Stimulated activated CD4-positive, alpha-beta T cell treated with anti-CD3 and anti-CD28 coated beads, TNF-alpha, amount 100 ng/mL, for 48 hours (primary cell): ENCODE measurements around the gene POLA1.

ENCODE experiments used
- DNase-seq, 3 donors: peaks; one replicate each; pipeline ENCODE4 v3.0.0-alpha.2; 2020; ENCODE audit warnings: low read depth in 3 of 3

The POLA1 gene

DNA sequence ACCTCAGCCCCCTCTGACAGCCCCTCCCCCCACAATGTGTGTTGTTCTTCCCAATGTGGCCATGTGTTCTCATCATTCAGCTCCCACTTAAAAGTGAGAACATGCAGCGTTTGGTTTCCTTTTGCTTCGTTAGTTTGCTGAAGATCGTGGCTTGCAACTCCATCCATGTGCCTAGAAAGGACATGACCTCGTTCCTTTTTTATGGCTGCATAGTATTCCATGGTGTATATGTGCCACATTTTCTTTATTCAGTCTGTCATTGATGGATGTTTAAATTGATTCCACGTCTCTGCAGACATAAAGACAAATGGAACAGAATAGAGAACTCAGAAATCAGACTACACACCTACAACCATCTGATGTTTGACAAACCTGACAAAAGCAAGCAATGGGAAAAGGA lies 276.1 kb downstream of the POLA1 start:
- DNase-seq = no peak

GRCh38 chrX:24979081-24979480 lies 285.4 kb downstream of the POLA1 start:
- no peak for DNase-seq

- no peak for DNase-seq
Observed at GRCh38 chrX:24981030-24981429, 287.3 kb downstream of the POLA1 start.

- DNase-seq = no peak
Observed at GRCh38 chrX:24982306-24982965, 288.7 kb downstream of the POLA1 start.

- no peak for DNase-seq
Observed at GRCh38 chrX:24983931-24984330, 290.2 kb downstream of the POLA1 start.

- no peak for DNase-seq
Observed at GRCh38 chrX:24985120-24985519, 291.4 kb downstream of the POLA1 start.

- DNase-seq = no peak
Observed at GRCh38 chrX:24987731-24988130, 294.0 kb downstream of the POLA1 start.

DNA sequence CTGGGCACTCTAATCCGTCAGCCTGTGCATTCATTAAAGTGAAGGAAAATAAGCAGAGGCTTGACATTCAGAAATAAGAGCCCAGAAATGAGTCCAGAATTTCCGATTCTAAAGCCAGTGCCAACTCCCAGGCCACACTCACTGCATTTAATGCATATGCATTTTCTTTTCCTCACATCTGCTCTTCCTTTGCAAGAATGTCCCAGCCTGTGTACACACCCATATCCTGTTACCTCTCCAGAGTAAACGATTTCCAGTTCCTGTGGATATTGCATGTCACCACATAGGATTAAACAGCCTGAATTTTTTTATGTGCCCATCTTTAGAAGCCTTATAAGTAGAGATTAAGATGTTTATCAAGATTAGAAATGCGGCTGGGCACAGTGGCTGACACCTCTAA lies 294.6 kb downstream of the POLA1 start:
- no peak for DNase-seq

DNA sequence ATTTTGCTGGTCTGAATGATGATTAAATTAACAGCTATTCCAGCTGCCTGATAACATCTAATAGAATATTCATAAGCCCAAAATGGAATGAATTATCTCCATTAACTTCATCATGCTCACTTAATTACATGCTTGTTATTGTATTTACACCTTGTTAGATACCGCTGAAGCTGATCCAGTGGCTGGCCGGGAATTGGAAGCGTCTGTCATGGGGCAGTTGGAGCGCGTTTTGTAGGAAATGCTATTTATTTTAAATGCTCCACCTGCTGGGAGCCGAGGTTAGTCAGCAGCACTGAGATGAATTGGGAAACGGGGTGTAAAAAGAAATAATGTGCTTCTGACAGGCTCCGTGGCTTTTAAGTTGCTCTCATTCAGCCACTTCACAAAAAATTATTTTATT lies 296.8 kb downstream of the POLA1 start:
- no peak for DNase-seq

- no peak for DNase-seq
Observed at GRCh38 chrX:24993879-24994278, 300.2 kb downstream of the POLA1 start.

GRCh38 chrX:24996096-24996709 lies 302.5 kb downstream of the POLA1 start:
- DNase-seq = no peak

DNA sequence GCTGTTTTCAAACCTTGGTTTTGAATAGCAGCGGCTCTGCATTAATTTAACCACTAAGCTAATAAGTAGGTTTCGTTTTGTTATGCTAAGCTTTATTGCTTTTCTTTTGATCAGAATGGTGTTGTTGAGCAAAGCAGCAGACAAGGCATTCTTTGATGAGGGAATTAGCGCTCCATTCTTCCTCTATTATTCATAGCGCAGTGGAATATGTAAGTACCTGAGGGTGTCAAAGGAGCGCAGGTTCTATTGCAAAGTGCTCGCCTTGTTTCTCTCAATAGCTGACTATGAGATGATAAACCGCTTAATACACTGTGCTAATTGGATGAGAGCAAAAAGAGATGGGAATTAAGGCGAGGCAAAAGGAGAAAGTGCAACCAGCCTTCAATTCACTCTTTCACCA lies 305.8 kb downstream of the POLA1 start:
- DNase-seq = no peak

DNA sequence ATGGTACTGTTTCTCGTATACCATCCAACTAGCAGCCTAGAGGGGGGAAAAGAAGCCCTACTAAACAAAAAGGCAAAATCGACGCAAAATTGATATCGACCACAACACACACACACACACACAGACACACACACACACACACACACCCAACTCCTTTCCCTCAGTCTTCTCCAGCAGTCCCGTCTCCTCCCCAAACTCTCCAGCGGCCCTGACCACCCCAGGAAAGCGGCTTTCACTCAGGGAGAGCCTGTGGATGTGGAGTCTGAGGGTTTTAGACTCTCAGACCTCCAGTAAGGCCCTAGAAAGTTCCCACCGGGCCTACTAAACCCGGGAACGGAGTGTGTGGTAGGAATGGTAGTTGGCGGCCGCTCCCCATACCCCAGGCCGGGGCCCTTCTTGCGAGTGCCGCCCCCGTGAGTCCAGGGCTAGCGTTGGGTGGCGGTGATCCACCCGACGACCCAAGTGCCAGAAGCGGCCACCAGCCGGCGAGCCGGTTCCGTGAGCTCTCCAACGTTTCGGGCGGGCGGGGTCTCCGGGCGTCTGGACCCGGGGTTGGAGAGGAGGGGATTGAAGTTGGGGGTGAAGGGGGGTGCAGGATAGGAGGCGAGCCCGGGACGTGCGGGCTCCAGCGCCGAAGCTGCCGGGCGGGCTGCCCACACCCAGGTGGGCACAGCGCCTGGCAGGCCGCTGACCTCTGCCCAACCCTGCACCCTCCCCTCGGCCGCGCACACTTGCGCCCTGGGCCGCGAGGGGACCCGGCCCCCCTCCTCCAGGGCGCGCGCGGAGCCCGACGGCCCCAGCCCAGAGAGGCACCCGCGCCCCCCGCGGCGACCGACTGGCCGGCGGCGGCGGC lies 308.3 kb downstream of the POLA1 start:
- no peak for DNase-seq

DNA sequence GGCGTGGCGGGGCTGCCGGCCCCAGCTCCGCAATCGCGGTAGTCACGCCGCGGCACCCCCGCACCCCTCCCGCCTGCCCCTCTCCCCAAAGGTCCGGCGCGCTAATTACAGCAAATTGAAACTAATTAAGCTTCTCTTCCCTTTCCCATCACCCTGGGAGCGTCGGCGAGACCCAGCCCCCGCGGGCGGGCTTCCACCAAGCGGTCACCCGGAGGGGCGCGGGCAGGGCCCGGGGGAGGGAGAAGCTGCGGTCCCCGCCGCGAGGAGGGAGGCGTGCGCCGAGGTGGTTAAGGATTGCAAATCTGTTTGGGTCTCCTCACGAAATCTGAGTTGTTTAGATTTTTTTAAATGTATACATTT lies 308.9 kb downstream of the POLA1 start:
- DNase-seq = no peak

GRCh38 chrX:25003066-25003849 lies 309.5 kb downstream of the POLA1 start:
- DNase-seq = no peak

DNA sequence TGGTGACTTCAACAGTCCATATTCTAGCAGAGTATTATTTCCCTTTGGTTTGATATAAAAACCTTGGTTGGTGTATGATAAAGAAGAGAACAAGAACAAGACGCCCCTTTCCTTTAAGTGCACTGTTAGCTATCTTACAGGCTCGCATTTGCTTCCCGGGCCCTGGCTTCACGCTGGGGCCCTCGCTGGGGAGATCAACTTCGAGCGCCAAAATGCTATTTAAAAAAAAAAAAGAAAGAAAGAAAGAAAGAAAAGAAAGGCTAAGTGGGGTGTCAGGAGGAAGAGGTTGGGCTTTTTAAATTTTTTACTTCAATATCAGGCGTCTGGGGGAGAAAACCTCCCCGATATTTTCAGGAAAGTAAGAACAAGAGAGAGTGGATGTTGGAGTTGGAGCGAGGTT lies 310.3 kb downstream of the POLA1 start:
- DNase-seq = no peak

DNA sequence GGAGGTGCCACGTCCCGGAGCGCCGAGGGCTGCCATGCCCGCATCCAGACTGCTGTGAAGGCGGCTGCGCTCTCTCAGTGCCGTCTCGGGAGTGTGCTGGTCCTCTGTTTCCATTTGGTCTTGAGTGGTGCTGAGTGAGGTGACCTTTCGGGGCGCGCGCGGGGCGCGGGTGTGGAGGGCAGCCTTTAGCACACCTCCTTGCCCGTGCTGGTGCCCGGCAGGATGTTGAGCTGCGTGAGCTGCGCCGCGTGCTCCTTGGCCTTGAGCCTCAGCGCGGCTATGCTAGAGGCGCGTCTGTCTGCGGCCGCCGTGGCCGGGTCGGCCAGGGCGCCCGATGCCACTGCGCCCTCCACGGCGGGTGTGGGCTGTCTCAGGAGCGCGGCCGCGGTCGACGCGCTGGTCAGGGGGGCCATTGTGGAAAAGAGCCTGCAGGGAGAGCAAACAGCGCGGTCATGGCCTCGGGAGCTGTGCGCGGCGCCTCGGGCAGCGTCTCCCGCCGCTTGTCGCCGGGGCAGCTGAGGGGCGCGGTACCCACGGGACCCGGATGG lies 310.8 kb downstream of the POLA1 start:
- DNase-seq = no peak

GRCh38 chrX:25005034-25005381 lies 311.3 kb downstream of the POLA1 start:
- no peak for DNase-seq

DNA sequence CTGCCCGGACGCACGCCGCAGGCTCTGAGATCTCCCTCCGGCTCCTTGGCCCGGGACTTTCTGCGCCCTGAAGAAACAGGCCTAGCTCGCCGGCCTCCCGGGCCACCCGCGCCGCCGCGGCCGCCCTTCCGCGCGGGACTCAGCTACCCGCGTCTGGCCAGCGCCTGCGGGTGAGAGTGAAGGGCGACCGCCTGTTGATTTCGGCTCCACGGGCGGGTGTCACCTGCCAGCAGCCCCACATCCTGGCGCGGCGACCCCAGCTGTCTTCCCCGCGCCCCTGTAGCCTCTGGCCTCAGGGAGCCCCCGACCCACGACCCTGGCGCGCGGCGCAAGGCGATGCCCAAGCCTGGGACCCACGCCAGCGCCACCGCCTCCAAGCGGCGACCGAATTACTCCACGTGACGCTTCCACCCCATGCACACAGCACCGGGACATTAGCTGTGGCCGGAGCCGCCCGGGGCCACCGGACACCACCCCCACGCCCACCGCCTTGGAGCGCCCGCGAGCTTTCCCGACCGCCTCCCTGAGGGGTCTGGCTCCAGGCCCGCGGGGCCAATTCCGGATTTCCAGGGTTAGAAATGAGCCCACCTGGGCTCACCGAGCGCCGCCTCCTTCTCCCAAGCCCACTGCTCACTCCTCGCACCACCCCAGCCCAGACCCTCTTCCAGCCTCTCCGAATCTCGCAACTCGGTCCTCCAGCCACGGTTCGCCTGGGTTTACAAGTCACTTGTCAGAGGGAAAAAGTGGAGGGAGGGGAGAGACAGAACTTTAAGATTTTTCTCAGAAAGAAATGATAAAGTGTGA lies 311.9 kb downstream of the POLA1 start:
- no peak for DNase-seq

GRCh38 chrX:25006586-25007058 lies 312.9 kb downstream of the POLA1 start:
- DNase-seq = no peak
